ENCODE data around the gene SAFB.
"Not testable (repeated sequence)": the region's sequence is repeated elsewhere in the genome, so short reads cannot be mapped to it uniquely, and the experiment has no call there.

Gene SAFB

GRCh38 chr19:5593343-5594255 is 29.3 kb upstream of the SAFB start:
- TF ChIP-seq SPI1 (IDR thresholded peaks at IDR 0.05; ENCODE audit: low read depth, low read length) (no peak), PAX5 (IDR thresholded peaks at IDR 0.05; ENCODE audit: insufficient read depth, low read length, severe bottlenecking) (no peak), POU2F2 (IDR thresholded peaks at IDR 0.05; ENCODE audit: low read depth, low read length) (no peak), TAF1 (IDR thresholded peaks at IDR 0.05; ENCODE audit: low read depth, low read length) (no peak), POLR2A (IDR thresholded peaks at IDR 0.05; ENCODE audit: low read depth, low read length) (no peak), POLR2AphosphoS5 (IDR thresholded peaks at IDR 0.05; ENCODE audit: low read depth, low read length) (no peak)
- no peak for FAIRE-seq

DNA sequence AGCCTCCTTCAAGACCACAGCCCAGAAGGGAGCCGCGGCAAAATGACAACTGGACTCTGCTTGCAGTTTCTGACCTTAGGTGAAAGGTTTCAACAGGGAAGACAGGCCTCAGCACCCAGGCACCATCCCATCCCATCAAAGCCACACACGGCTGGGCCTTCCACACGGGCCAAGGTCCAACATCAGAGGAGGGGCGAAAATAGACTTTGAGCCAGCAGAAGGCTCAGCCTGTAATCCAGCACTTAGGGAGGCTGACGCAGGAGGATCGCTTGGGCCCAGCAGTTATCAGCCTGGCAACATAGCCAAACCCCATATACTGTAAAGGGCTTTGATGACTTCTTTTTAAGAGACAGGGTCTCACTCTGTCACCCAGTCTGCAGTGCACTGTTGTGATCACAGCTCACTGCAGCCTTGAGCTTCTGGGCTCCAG is 28.3 kb upstream of the SAFB start:
- FAIRE-seq (no peak), DNase-seq (ENCODE audit: insufficient read length, low spot score) (no peak)
- TF ChIP-seq POLR2AphosphoS5 (IDR thresholded peaks at IDR 0.05; ENCODE audit: low read depth, low read length), result no peak
- TF ChIP-seq TAF1 (IDR thresholded peaks at IDR 0.05; ENCODE audit: low read depth, low read length), result no peak
- TF ChIP-seq SPI1 (IDR thresholded peaks at IDR 0.05; ENCODE audit: low read depth, low read length), result no peak
- no peak for TF ChIP-seq POU2F2 (IDR thresholded peaks at IDR 0.05; ENCODE audit: low read depth, low read length)

More at GRCh38 chr19:5593343-5594255, 29.3 kb upstream of the SAFB start:
- no peak for DNase-seq (ENCODE audit: insufficient read length, low spot score)

DNA sequence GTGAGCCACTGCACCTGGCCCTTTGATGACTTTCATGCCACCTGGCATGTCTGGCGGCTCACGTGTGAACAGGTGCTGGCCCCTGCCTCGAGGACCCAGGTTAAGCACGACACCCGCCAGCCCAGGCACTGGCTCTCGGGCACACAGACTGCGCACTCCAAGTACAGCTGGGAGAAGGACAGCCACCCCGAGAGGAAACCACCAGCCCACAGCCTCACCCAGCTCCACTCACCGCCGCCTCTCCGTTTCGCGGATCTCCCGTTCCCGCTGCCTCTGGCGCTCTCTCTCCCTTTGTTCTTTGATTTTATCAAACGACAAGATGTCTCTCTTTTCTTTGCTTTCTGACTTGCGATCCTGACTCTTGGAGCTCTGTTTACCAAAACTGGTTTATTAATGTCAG is 27.8 kb upstream of the SAFB start:
- FAIRE-seq, result no peak
- no peak for DNase-seq (ENCODE audit: insufficient read length, low spot score)
- TF ChIP-seq POLR2A (IDR thresholded peaks at IDR 0.05; ENCODE audit: low read depth, low read length) (no peak), POLR2AphosphoS5 (IDR thresholded peaks at IDR 0.05; ENCODE audit: low read depth, low read length) (no peak), POU2F2 (IDR thresholded peaks at IDR 0.05; ENCODE audit: low read depth, low read length) (no peak), PAX5 (IDR thresholded peaks at IDR 0.05; ENCODE audit: insufficient read depth, low read length, severe bottlenecking) (no peak), TAF1 (IDR thresholded peaks at IDR 0.05; ENCODE audit: low read depth, low read length) (no peak), SPI1 (IDR thresholded peaks at IDR 0.05; ENCODE audit: low read depth, low read length) (no peak)

DNA sequence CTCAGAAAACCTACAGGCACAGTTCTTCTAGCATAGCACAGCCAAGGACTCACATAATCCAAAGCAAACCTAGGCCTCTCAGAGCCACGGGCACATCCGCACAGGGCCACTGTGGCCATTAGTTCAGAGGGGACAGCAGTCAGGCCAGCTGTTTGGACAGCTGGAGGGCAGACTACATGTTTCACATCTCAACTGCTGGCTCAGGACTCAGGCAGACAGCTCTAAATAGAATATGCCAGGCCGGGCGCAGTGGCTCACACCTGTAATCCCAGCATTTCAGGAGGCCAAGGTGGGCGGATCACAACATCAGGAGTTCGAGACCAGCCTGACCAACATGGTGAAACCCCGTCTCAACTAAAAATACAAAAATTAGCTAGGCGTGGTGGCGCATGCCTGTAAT is 27.1 kb upstream of the SAFB start:
- no peak for DNase-seq (ENCODE audit: insufficient read length, low spot score)
- TF ChIP-seq POLR2A (IDR thresholded peaks at IDR 0.05; ENCODE audit: low read depth, low read length) (no peak), PAX5 (IDR thresholded peaks at IDR 0.05; ENCODE audit: insufficient read depth, low read length, severe bottlenecking) (no peak), TAF1 (IDR thresholded peaks at IDR 0.05; ENCODE audit: low read depth, low read length) (no peak), SPI1 (IDR thresholded peaks at IDR 0.05; ENCODE audit: low read depth, low read length) (no peak), POLR2AphosphoS5 (IDR thresholded peaks at IDR 0.05; ENCODE audit: low read depth, low read length) (no peak), POU2F2 (IDR thresholded peaks at IDR 0.05; ENCODE audit: low read depth, low read length) (no peak)
- FAIRE-seq, result no peak

DNA sequence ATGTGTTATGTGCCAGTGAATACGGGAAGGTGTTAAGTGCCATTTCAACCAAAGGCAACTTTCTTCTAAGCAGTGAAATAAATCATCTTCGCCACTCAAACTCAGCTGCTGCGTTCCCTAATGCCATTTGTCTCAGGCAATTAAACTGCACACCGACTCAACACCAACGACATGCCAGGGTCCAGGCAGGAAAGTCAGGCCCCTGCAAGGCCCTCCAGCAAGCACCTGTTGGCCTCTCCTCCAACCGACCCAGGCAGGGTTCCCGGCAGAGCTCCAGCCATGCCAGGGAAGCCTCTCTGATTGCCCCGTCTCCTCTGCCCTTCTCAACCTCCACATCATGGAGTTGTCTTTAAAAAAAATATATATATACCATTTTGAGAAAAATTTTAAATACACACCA is 22.1 kb upstream of the SAFB start:
- DNase-seq (ENCODE audit: insufficient read length, low spot score) (no peak), FAIRE-seq (no peak)
- no peak for TF ChIP-seq POLR2AphosphoS5 (IDR thresholded peaks at IDR 0.05; ENCODE audit: low read depth, low read length)
- TF ChIP-seq POU2F2 (IDR thresholded peaks at IDR 0.05; ENCODE audit: low read depth, low read length), result no peak
- no peak for TF ChIP-seq SPI1 (IDR thresholded peaks at IDR 0.05; ENCODE audit: low read depth, low read length)
- no peak for TF ChIP-seq TAF1 (IDR thresholded peaks at IDR 0.05; ENCODE audit: low read depth, low read length)
- no peak for TF ChIP-seq POLR2A (IDR thresholded peaks at IDR 0.05; ENCODE audit: low read depth, low read length)
- TF ChIP-seq PAX5 (IDR thresholded peaks at IDR 0.05; ENCODE audit: insufficient read depth, low read length, severe bottlenecking), result no peak

DNA sequence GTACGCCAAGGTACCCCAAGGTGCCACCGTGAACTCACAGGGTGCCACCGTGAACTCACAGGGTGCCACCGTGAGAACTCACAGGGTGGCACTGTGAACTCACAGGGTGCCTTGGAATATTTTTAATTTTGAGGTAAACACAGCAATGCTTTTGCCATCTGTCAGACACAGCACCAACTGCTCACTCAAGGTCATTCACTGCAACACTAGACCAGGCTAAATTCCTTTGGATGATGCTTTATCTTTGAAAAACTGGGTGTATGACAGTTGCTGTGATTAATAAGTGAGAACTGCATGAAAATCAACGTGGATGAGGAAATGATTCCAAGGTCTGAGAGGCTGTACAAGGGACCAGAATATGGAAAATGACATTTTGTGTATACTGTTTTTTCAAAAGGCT is 19.3 kb upstream of the SAFB start:
- DNase-seq (ENCODE audit: insufficient read length, low spot score), result no peak
- TF ChIP-seq SPI1 (IDR thresholded peaks at IDR 0.05; ENCODE audit: low read depth, low read length) (no peak), POLR2AphosphoS5 (IDR thresholded peaks at IDR 0.05; ENCODE audit: low read depth, low read length) (no peak), POU2F2 (IDR thresholded peaks at IDR 0.05; ENCODE audit: low read depth, low read length) (no peak), PAX5 (IDR thresholded peaks at IDR 0.05; ENCODE audit: insufficient read depth, low read length, severe bottlenecking) (no peak)
- FAIRE-seq, result no peak

DNA sequence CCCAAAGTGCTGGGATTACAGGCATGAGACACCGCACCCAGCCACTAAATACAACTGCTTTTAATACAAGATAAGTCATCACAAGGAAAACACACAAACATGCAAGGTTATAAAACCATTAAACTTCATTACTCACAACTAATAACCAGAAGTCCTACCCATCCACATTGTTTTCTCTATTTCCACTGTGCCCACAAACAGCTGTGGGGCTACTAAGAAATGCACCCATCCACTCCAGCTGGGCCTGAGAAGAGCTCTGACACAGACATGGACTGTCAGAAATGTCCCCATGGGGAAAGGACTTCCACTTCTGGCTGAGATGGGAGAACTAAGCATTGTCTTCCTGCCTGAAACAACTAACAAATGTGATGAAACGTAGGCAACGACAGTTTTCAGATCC is 17.5 kb upstream of the SAFB start:
- no peak for FAIRE-seq
- no peak for TF ChIP-seq PAX5 (IDR thresholded peaks at IDR 0.05; ENCODE audit: insufficient read depth, low read length, severe bottlenecking)
- TF ChIP-seq POLR2A (IDR thresholded peaks at IDR 0.05; ENCODE audit: low read depth, low read length), result no peak
- no peak for TF ChIP-seq POLR2AphosphoS5 (IDR thresholded peaks at IDR 0.05; ENCODE audit: low read depth, low read length)
- no peak for TF ChIP-seq SPI1 (IDR thresholded peaks at IDR 0.05; ENCODE audit: low read depth, low read length)
- no peak for TF ChIP-seq POU2F2 (IDR thresholded peaks at IDR 0.05; ENCODE audit: low read depth, low read length)
- no peak for TF ChIP-seq TAF1 (IDR thresholded peaks at IDR 0.05; ENCODE audit: low read depth, low read length)
- no peak for DNase-seq (ENCODE audit: insufficient read length, low spot score)

GRCh38 chr19:5607318-5608275 is 15.3 kb upstream of the SAFB start:
- TF ChIP-seq PAX5 (IDR thresholded peaks at IDR 0.05; ENCODE audit: insufficient read depth, low read length, severe bottlenecking), result no peak
- no peak for TF ChIP-seq POU2F2 (IDR thresholded peaks at IDR 0.05; ENCODE audit: low read depth, low read length)
- TF ChIP-seq TAF1 (IDR thresholded peaks at IDR 0.05; ENCODE audit: low read depth, low read length), result no peak
- TF ChIP-seq SPI1 (IDR thresholded peaks at IDR 0.05; ENCODE audit: low read depth, low read length), result no peak
- TF ChIP-seq POLR2A (IDR thresholded peaks at IDR 0.05; ENCODE audit: low read depth, low read length), result no peak
- no peak for TF ChIP-seq POLR2AphosphoS5 (IDR thresholded peaks at IDR 0.05; ENCODE audit: low read depth, low read length)
- FAIRE-seq (no peak), DNase-seq (ENCODE audit: insufficient read length, low spot score) (no peak)

DNA sequence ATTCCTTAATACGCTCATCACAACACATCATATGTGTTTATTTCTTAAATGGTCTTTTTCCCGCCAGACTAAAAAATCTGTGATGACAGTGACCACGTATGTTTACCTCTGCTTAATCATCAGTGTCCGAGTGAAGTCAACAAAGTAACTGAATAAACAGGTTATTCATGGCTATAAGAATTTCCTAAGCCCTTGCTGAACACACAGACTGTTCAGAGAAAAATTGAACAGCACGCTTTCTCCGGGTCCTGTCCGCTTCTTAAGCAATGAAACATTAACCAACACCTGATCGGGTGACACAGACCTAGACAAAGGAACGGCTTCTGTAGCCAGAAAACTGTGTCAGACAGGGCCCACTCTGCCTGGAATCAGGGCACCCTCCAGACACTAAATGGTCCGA is 14.6 kb upstream of the SAFB start:
- TF ChIP-seq SPI1 (IDR thresholded peaks at IDR 0.05; ENCODE audit: low read depth, low read length) (no peak), POLR2AphosphoS5 (IDR thresholded peaks at IDR 0.05; ENCODE audit: low read depth, low read length) (no peak), PAX5 (IDR thresholded peaks at IDR 0.05; ENCODE audit: insufficient read depth, low read length, severe bottlenecking) (no peak), POLR2A (IDR thresholded peaks at IDR 0.05; ENCODE audit: low read depth, low read length) (no peak), TAF1 (IDR thresholded peaks at IDR 0.05; ENCODE audit: low read depth, low read length) (no peak), POU2F2 (IDR thresholded peaks at IDR 0.05; ENCODE audit: low read depth, low read length) (no peak)
- DNase-seq (ENCODE audit: insufficient read length, low spot score), result no peak
- FAIRE-seq, result no peak

- not testable (repeated sequence) for FAIRE-seq; DNase-seq (ENCODE audit: insufficient read length, low spot score)
These were observed 14.1 kb upstream of the SAFB start for GRCh38 chr19:5608766-5609165.

Data from GM12891 (cell line).